ENCODE measurements around the gene RPP14.
"Not testable (repeated sequence)": the region's sequence is repeated elsewhere in the genome, so short reads cannot be mapped to it uniquely, and the experiment has no call there.

The RPP14 gene

GRCh38 chr3:58331593-58332152, 25.6 kb downstream of the RPP14 start:
- no peak for DNase-seq (ENCODE audit: low read depth in 2 of 3, low spot score in 2 of 3)

- peak; percentile 47 to 63 (median 58) for DNase-seq (ENCODE audit: low read depth in 2 of 3, low spot score in 2 of 3)
These were observed 26.6 kb downstream of the RPP14 start, which contains the start of gene PXK for GRCh38 chr3:58332575-58333188. TSS of gene PXK (plus strand) at chr3:58332892. CDS start at chr3:58332989, 97 bp downstream.

GRCh38 chr3:58333206-58334012, 27.4 kb downstream of the RPP14 start:
- DNase-seq (ENCODE audit: low read depth in 2 of 3, low spot score in 2 of 3), result peak in 1 of 3 experiments; percentile 15

- no peak for DNase-seq (ENCODE audit: low read depth in 2 of 3, low spot score in 2 of 3)
These were observed 27.9 kb downstream of the RPP14 start for GRCh38 chr3:58334013-58334321.

GRCh38 chr3:58334506-58334884, 28.4 kb downstream of the RPP14 start:
- no peak for DNase-seq (ENCODE audit: low read depth in 2 of 3, low spot score in 2 of 3)

DNA sequence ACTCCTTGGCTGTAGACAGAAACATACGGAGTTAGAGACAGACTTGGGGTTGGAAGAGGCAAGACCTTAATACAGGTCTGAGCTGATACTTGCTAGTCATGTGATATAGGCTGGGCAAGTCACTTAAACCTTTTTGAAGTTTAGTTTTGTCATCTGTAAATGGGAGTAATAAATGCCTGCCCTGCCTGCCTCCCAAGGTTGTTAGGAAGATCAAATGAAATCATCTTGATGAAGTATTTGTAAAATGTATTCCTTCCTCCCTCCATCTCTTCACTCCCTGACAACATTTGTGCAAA, 29.6 kb downstream of the RPP14 start:
- no peak for DNase-seq (ENCODE audit: low read depth in 2 of 3, low spot score in 2 of 3)

DNA sequence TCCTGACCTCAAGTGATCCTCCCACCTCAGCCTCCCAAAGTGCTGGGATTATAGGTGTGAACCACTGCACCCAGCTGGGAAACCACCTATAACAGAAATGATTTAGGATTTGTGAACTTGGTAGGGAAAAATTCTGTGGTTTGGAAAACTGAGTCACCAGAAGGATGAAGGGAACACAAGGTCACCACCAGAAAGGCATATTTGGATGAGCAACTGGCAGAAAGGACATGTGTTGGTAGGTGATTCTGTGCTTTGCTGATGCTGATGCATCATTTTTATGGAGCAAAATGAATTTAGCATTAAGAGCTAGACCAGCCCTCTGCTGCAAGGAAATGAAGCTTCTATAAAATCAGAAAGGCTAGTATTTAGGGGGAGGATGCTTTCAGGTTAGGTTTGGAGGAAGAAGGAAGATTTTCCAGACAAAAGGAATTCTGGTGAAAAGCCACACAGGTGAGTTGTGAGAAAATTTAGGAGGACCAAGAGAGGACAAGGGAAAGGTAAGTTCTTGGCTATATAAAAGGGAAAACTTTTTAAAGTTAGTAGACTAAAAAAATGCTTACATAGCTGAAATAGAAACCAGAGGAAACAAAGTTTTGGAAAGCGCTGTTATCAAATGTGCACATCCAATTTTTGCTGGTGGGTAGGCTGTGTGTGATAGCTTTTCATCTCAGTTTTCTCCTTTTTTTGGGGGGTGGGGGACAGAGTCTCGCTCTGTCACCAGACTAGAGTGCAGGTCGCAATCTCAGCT, 30.3 kb downstream of the RPP14 start:
- DNase-seq (ENCODE audit: low read depth in 2 of 3, low spot score in 2 of 3), result no peak

- DNase-seq (ENCODE audit: low read depth in 2 of 3, low spot score in 2 of 3), result no peak
These were observed 31.1 kb downstream of the RPP14 start for GRCh38 chr3:58337190-58337589.

DNA sequence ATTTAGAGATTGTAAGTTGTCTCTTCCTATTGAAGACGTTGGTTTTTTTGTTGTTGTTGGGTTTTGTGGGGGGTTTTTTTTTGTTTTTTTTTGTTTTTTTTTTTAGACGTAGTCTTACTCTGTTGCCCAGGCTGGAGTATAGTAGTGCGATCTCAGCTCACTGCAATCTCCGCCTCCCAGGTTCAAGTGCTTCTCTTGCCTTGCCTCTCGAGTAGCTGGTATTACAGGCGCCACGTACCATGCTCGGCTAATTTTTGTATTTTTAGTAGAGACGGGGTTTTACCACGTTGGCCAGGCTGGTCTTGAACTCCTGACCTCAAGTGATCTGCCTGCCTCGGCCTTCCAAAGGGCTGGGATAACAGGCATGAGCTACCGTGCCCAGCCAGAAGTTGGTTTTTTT, 33.1 kb downstream of the RPP14 start:
- DNase-seq (ENCODE audit: low read depth in 2 of 3, low spot score in 2 of 3), result not testable (repeated sequence)

- no peak for DNase-seq (ENCODE audit: low read depth in 2 of 3, low spot score in 2 of 3)
These were observed 34.7 kb downstream of the RPP14 start for GRCh38 chr3:58340594-58341244.

DNA sequence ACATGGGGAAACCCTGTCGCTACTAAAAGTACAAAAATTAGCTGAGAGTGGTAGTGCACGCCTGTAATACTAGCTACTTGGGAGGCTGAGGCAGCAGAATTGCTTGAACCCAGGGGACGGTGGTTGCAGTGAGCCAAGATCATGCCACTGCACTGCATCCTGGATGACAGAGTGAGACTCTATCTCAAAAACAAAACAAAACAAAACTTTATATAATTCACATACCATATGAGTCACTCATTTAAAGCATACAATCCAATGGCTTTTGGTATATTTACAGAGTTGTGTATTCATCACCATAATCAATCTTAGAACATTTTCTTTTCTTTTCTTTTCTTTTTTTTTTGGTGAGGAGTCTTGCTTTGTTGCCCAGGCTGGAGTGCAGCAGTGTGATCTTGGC, 35.3 kb downstream of the RPP14 start:
- no peak for DNase-seq (ENCODE audit: low read depth in 2 of 3, low spot score in 2 of 3)

DNA sequence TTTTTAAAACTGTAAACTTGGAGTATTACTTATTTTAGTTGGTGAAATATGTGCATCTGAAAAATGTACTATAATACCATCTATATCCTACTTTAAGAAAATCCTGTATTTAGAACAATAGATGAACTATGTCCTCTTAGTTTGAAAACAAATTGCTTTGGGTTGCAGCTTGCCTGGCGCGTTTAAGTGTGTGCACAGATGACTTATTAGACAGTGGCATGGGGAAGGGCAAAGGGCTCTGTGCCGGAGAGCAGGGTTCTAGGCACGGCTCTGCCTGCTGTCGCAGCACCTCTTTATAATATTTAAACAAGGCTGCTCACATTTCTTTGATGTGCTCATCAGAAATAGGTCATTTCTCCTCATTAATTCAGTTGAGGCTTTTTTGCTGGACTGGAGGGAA, 36.6 kb downstream of the RPP14 start:
- DNase-seq (ENCODE audit: low read depth in 2 of 3, low spot score in 2 of 3), result no peak

- DNase-seq (ENCODE audit: low read depth in 2 of 3, low spot score in 2 of 3), result no peak
These were observed 39.4 kb downstream of the RPP14 start for GRCh38 chr3:58345457-58345856.

GRCh38 chr3:58346368-58346767, 40.3 kb downstream of the RPP14 start:
- no peak for DNase-seq (ENCODE audit: low read depth in 2 of 3, low spot score in 2 of 3)

DNA sequence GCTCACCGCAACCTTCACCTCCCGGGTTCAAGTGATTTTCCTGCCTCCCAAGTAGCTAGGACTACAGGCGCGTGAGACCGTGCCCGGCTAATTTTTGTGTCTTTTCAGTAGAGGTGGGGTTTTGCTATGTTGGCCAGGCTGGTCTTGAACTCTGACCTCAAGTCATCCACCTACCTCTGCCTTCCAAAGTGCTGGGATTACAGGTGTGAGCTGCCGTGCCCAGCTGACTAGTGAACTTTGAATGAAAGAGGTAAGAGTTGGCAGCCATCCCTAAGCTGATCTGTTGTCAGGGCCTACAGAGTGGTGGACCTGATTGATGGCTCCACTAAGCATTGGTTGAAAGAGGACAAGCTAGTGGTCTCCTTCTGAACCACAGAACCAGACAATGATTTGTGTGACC, 41.9 kb downstream of the RPP14 start:
- no peak for DNase-seq (ENCODE audit: low read depth in 2 of 3, low spot score in 2 of 3)

- no peak for DNase-seq (ENCODE audit: low read depth in 2 of 3, low spot score in 2 of 3)
These were observed 44.0 kb downstream of the RPP14 start for GRCh38 chr3:58349792-58350626.

GRCh38 chr3:58350627-58351013, 44.6 kb downstream of the RPP14 start:
- no peak for DNase-seq (ENCODE audit: low read depth in 2 of 3, low spot score in 2 of 3)

GRCh38 chr3:58351920-58352319, 45.9 kb downstream of the RPP14 start:
- DNase-seq (ENCODE audit: low read depth in 2 of 3, low spot score in 2 of 3), result no peak

DNA sequence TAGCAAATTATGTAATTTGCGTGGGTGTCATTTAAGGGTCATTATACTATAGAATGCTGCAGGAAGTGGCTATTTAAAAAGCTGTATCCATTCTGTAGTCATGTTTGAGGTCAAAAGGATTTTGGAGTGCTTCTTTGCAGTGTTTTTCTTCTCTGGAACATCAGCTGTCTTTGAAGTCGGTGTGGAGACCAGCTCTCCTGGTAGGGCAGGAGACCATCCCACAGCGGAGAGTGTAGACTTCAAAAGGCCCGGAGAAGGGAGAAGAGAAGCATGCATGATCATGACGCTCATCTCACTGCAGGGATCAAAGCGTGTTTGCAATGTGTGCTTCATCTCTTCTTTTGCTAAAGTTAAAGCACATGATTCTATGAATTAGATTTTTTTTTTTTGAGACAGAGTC, 46.6 kb downstream of the RPP14 start:
- DNase-seq (ENCODE audit: low read depth in 2 of 3, low spot score in 2 of 3), result no peak

- DNase-seq (ENCODE audit: low read depth in 2 of 3, low spot score in 2 of 3), result no peak
These were observed 47.9 kb downstream of the RPP14 start for GRCh38 chr3:58353722-58354553.

Data from activated CD8-positive, alpha-beta memory T cell treated with anti-CD3 and anti-CD28 coated beads for 48 hours (primary cell).